GM18526 (cell line): ENCODE data around the gene CXorf38.

Source experiments
- POLR2A ChIP-seq: IDR thresholded peaks from 3 replicates; pipeline ENCODE4 v1.6.1; 2011; ENCODE audit not compliant: insufficient read length; ENCODE audit errors: extremely low read depth

Gene CXorf38

GRCh38 chrX:40646489-40647306 is 663 bp downstream of the CXorf38 start:
- no peak for TF ChIP-seq POLR2A

DNA sequence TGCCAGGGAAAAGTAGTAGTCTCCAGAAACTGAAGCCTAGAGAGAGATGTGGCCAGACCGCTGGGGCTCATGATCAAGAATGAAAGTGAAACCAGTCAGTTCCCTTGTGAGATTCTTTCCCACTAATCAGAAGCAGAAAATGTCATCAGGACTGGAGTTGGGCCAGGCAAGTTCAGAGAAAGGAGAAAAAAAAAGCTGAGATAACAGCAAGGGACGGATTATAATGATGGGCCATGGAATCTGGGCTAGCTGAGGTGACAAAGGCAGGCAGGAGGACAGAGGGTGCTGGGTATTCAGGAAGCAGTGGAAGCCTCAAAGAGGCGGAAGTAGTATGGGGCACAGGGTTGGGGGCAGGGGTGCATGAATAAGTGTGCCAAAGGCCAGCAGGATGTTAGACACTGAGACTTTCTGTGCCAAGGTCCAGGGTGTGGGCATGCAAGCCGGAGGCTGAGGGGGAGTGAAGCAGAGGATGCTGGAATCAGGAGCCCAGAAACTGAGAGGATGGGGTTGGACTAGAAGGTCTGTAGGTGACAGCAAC is 2.5 kb downstream of the CXorf38 start:
- TF ChIP-seq POLR2A: peak; percentile 42

DNA sequence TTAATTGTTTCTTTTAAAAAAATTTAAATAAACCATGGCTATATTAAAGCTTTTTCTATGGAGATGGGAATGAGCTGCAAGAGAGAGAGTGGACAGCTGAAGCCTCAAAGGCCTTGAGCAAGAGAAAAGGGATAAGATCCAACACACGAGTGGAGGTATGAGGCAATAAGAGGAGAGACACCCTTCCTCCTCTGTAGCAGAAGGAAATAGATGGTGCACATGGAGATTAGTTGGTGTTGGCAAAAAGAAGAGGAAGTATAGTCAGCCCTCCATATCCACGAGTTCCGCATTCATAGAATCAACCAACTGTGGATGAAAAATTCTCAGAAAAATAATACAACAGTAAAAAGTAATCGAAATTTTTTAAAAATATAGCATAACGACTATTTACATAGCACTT is 3.2 kb downstream of the CXorf38 start:
- TF ChIP-seq POLR2A: no peak

- TF ChIP-seq POLR2A: no peak
Measured at GRCh38 chrX:40637687-40638086, 9.7 kb downstream of the CXorf38 start.

DNA sequence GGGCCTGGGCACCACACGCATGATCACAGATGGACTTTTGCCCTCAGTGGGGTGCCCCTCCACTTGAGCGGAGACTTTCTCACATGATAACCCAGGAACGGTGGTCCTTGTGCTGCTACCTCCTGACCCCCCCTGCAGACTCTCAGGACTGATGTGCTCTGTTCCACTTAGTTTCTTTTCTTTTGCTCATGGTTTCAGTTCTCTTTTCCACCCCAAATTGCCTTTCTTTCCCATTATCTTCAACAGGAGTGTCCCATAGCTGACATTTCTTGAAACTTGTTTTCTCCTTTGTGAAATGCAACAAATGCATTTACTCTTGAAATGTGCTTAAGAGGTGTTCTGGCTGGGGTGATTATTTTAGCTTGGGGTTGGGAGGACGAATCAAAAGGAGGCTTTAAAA is 15.2 kb downstream of the CXorf38 start:
- no peak for TF ChIP-seq POLR2A

DNA sequence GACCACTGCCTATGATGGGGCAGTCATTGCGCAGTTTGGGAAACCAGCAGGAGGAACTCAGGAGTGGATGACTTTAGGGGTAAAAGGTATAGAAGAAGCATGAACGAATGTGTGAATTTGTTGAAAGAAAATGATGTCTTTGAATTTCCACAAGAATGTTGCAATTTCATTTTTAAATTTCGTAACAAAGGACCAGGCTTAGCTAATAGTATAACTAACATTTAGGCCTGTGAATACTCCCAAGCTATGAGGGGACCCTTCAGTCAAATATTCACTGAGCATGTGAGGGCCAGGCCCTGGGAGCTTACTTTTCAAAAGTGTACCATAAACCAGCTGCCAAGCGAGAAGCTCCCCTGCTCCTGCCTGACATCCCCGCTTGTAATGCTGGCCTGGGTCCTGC is 18.9 kb downstream of the CXorf38 start:
- TF ChIP-seq POLR2A: no peak

DNA sequence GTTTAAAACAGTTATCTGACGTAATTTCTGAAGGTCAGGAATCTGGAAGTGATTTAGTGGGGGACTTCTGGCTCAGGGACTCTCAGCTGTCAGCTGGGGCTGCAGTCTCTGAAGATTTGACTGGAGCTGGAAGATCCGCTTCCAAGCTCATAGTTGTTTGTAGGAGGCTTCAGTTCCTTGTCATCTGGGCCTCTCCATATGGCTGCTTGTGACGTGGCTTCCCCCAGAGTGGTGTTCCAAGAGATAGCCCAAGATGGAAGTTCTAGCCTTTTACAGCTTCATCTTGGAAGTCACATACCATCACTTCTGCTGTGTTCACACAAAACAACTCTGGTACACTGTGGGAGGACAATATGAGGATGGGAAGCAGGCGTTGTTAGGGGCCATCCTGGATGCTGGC is 22.1 kb downstream of the CXorf38 start:
- TF ChIP-seq POLR2A: no peak

GRCh38 chrX:40623665-40624064 is 23.7 kb downstream of the CXorf38 start:
- TF ChIP-seq POLR2A: no peak

DNA sequence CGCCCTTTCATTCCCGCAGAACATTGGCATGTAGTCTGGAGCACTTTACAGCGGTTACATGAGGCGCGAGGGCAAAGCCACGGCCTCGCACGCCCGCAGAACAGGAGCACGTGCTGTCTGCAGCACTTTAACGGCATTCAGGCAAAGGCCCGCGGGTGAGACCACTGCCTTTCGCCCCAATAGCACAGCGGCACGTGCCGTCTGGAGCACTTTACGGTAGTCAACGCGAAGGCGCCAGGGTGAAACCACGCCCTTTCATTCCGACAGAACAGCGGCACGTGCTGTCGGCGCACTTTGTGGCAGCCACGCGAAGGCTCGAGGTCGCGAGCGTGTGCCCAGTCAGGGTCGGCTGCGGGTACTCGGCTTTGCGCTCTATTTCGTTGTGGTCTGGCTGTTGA is 24.2 kb downstream of the CXorf38 start, which contains the start of gene MPC1L:
MPC1L (plus strand) TSS at position 290 of the 398 bp plus-strand sequence. CDS start 138 bp downstream, outside the sequence.
- no peak for TF ChIP-seq POLR2A

- TF ChIP-seq POLR2A: no peak
Measured at GRCh38 chrX:40622479-40623138, 24.8 kb downstream of the CXorf38 start.

DNA sequence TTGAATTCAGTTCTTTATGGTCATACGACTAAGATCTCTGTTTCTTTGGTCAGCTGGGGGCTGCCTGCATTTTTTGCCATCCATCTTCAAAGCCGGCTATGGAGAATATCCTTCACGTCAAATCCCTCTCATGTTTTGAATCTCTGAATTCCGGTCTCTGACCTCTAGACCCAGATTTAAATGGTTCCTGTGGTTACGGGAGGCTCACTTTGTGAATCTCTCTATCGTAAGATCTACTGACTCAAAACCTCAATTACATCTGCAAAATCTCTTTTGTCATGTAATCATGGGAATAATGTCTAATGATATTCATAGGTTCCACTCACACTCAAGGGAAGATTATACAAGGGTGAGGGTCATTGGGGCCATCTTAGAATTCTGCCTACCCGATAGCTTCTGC is 29.8 kb downstream of the CXorf38 start:
- no peak for TF ChIP-seq POLR2A

GRCh38 chrX:40615976-40616375 is 31.4 kb downstream of the CXorf38 start:
- TF ChIP-seq POLR2A: no peak

DNA sequence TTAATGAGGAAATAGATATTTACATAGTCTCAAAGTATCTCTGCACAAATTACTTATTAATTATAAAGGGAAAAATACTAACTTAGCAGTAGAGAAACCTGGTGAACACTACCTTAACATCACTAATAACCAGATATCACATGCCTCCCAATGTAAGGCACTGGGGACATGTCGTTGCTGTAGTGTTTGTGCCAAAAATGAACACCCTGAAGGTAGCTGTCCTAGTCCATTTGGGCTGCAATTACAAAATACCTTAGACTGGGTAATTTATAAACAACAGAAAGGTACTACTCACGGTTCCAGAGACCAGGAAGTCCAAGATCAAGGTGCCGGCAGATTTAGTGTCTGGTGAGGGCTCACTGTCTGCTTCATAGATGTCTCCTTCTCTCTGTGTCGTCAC is 34.9 kb downstream of the CXorf38 start:
- no peak for TF ChIP-seq POLR2A

DNA sequence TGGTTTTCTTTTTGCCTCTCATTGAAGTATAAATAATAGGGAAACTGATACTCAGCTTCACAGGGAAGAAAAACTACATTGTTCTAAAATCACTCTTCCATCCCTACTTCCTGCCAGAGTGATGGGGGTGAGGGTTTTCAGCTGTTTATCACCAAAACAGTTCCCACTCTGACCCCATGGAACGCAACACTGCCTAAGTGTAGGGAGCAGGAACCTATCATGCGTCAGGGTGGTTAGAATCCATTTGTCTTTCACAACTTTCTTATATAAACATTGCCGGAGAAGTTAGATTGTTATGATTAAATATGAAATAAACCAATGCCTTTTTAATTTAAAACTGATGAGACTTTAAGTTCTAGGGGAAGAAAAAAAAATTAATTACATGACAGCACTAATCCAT is 40.0 kb downstream of the CXorf38 start:
- no peak for TF ChIP-seq POLR2A

- TF ChIP-seq POLR2A: no peak
Measured at GRCh38 chrX:40603446-40603845, 43.9 kb downstream of the CXorf38 start.

DNA sequence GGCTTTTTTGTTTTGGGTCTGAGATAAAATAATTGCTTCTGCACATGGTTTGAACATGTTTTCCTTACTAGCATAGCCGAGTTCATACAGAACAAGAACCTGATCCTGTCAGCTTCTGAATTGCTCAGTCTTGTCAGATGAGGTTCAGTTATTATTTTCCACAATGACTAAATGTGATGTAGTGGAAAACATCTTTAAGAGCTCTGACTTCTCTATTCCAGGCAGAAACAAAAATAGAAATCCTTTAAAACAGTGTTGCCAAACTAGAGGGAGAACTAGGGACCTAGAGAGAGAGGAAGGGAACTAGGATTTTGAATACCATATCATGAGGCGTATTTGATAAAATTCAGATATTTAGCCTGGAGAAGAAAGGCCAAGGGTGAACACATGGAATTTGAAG is 64.5 kb downstream of the CXorf38 start:
- no peak for TF ChIP-seq POLR2A
